Coronary artery (tissue), 2 donors: ENCODE results near the gene ZBTB34.
"Not testable (repeated sequence)": the region's sequence is repeated elsewhere in the genome, so short reads cannot be mapped to it uniquely, and the experiment has no call there.

ENCODE experiments used
- DNase-seq: peaks from one replicate; pipeline ENCODE4 v3.0.0-alpha.2; 2017; ENCODE audit warnings: low spot score
- H3K27ac ChIP-seq, 2 donors: fragments of 200-600 bp; sonication (generic); one replicate each; pipeline ENCODE4 v1.5.1; 2016 to 2019
- H3K4me3 ChIP-seq: fragments of 200-600 bp; sonication (generic); 2 replicates; pipeline ENCODE4 v1.5.1; 2016; ENCODE audit warnings: mild to moderate bottlenecking, moderate library complexity
- TF ChIP-seq, protein P1 (sequence below): fragments of 200-600 bp; sonication (generic); IDR thresholded peaks from one replicate; pipeline ENCODE4 v1.5.1; 2019; ENCODE audit warnings: antibody characterized with exemption

Gene ZBTB34, protein sequence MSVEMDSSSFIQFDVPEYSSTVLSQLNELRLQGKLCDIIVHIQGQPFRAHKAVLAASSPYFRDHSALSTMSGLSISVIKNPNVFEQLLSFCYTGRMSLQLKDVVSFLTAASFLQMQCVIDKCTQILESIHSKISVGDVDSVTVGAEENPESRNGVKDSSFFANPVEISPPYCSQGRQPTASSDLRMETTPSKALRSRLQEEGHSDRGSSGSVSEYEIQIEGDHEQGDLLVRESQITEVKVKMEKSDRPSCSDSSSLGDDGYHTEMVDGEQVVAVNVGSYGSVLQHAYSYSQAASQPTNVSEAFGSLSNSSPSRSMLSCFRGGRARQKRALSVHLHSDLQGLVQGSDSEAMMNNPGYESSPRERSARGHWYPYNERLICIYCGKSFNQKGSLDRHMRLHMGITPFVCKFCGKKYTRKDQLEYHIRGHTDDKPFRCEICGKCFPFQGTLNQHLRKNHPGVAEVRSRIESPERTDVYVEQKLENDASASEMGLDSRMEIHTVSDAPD

DNA sequence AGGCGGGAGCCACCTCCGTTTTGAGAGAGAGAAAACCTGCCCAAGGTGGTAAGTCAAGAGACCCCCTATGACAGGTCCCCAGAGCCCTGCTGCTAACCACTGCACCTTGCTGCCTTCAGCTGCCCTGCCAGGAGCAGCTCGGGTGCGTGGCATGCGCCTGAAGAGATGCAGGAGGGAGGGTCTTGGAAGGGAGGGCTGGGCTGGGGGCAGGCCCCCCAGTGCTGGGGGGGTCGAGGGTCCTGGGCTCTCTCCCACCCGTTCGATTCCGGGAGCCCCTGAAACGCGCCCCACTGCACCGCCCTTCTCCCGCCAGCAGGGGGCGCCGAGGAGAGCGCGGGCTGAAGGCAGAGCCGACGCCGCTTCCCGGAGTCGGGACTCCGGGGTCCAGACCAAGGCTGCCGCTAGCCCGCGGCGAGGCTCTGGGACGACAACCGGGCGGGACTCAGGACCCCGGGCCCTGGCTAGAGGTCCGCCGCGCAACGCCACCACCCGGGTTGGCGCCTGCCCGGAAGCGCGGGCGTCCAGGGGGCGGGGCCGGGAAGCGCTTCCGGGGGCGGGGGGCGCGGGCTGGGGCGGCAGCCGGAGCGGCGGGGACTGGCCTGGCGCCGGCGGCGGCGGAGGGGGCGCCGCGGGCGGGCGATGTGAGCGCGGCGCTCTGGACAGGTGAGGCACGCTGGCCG is at the start of gene ZBTB34:
Gene ZBTB34 (plus strand): TSS at position 563 of the 680 bp plus-strand sequence. CDS start 18,761 bp downstream, outside the sequence.
- TF ChIP-seq, protein P1, sequence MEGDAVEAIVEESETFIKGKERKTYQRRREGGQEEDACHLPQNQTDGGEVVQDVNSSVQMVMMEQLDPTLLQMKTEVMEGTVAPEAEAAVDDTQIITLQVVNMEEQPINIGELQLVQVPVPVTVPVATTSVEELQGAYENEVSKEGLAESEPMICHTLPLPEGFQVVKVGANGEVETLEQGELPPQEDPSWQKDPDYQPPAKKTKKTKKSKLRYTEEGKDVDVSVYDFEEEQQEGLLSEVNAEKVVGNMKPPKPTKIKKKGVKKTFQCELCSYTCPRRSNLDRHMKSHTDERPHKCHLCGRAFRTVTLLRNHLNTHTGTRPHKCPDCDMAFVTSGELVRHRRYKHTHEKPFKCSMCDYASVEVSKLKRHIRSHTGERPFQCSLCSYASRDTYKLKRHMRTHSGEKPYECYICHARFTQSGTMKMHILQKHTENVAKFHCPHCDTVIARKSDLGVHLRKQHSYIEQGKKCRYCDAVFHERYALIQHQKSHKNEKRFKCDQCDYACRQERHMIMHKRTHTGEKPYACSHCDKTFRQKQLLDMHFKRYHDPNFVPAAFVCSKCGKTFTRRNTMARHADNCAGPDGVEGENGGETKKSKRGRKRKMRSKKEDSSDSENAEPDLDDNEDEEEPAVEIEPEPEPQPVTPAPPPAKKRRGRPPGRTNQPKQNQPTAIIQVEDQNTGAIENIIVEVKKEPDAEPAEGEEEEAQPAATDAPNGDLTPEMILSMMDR: peak; percentile 100
- peak; percentile 83 for DNase-seq
- peak within 1 kb of the TSS; percentile 79 to 93 for H3K27ac ChIP-seq
- H3K4me3 ChIP-seq: peak within 1 kb of the TSS; percentile 82

DNA sequence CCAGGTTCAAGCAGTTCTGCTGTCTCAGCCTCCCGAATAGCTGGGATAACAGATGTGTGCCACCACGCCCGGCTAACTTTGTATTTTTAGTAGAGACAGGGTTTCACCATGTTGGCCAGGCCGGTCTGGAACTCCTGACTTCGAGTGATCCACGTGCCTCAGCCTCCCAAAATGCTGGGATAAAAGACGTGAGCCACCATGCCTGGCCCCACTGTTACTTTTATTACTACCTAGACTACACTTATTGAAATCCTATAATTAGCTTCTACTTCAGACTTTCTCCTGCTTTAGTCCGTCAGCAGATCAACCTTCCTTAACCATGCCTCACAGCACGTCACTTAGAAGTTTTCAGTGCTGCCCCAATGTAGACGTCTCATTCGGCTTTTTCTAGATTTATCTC is 47.4 kb upstream of the ZBTB34 start:
- Histone ChIP-seq H3K27ac (no peak overlapping the region), H3K4me3 (no peak overlapping the region)
- no peak for DNase-seq
- TF ChIP-seq, protein P1: no peak

DNA sequence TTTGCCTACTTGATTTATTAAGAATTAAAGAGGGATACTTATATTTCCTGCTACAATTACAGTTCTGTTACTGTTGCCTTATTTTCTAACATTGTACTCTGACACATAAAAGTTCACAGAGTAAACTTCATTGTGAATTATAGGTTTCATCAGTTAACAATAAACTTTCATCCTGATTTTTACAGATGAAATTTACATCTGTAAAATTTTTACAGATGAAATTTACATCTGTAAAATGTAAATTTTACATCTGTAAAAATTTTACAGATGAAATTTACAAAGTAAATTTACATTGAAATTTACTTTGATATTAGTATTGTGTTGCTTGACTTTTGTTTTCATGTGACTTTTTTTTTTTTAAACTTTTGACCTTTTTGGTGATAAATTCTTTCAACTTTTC is 46.3 kb upstream of the ZBTB34 start:
- H3K4me3 ChIP-seq: no peak overlapping the region
- DNase-seq: no peak
- no peak overlapping the region for H3K27ac ChIP-seq
- TF ChIP-seq, protein P1: no peak

DNA sequence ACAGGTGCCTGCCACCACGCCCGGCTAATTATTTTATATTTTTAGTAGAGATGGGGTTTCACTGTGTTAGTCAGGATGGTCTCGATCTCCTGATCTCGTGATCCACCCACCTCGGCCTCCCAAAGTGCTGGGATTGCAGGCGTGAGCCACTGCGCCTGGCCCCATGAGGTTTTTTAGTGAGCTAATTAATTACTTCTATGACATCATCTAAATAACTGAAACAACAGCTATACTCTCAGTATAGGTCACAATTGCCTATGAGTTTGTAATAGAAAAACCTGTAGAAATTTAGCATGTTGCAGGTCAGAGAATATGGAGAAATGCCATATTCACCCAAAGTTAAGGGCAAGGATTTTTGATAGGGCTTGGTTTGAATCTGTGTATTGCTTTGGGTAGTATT is 42.8 kb upstream of the ZBTB34 start:
- DNase-seq, H3K27ac ChIP-seq, H3K4me3 ChIP-seq: not testable (repeated sequence)

DNA sequence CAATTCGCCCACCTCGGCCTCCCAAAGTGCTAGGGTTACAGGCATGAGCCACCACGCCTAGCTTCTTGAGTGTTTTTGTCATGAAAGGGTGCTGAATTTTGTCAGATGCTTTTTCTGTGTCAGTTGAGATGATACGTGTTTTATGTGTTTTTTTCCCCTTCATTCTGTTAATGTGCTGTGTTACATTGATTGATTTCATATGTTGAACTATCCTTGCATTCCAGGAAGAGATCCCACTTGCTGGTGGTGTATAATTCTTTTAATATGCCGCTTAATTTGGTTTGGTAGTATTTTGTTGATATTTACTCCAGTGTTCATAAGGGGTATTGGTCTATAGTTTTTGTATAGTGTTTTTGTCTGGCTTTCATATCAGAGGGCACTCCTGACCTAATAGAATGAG is 42.0 kb upstream of the ZBTB34 start:
- DNase-seq: no peak
- H3K4me3 ChIP-seq: no peak overlapping the region
- TF ChIP-seq, protein P1: no peak
- H3K27ac ChIP-seq: no peak overlapping the region

DNA sequence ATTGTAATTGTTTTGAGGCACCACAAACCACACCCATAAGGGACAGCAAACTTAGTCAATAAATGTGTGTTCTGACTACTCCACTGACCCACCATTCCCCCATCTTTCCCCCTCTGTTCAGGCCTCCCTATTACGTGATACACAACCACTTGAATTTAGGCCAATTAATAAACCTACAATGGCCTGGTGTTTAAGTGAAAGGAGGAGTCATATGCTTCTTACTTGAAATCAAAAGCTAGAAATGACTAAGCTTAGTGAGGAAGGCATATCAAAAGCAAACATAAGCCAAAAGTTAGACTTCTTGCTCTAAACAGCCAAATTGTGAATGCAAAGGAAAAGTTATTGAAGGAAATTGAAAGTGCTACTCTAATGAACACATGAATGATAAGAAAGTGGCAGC is 41.0 kb upstream of the ZBTB34 start:
- Histone ChIP-seq H3K27ac (no peak overlapping the region), H3K4me3 (no peak overlapping the region)
- DNase-seq: no peak
- TF ChIP-seq, protein P1: no peak

DNA sequence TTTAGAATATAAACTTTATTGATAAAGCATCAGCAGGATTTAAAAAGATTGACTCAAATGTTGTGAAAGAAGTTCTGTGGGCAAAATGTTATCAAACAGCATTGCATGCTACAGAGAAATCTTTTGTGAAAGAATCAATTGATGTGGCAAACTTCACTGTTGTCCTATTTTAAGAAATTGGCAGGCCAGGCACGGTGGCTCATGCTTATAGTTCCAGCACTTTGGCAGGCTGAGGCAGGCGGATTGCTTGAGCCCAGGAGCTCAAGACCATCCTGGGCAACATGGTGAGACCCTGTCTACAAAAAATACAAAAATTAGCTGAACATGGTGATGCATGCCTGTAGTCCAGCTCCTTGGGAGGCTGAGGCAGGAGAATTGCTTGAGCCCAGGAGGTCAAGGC is 38.2 kb upstream of the ZBTB34 start:
- TF ChIP-seq, protein P1: no peak
- no peak overlapping the region for H3K4me3 ChIP-seq
- no peak for DNase-seq
- H3K27ac ChIP-seq: no peak overlapping the region
